ENCODE results near the gene NPFFR1. TPM values are rescaled to one million over a fixed set of nuclear protein-coding genes. Genes with fewer than 3 reads are reported as not detected.

Gene NPFFR1
- total and polyA plus RNA-seq, 10 of the 15 experiments (the other 5 are each of a cell fraction or from before 2014, with no cell fraction given): 0.03 TPM; not detected in 9

DNA sequence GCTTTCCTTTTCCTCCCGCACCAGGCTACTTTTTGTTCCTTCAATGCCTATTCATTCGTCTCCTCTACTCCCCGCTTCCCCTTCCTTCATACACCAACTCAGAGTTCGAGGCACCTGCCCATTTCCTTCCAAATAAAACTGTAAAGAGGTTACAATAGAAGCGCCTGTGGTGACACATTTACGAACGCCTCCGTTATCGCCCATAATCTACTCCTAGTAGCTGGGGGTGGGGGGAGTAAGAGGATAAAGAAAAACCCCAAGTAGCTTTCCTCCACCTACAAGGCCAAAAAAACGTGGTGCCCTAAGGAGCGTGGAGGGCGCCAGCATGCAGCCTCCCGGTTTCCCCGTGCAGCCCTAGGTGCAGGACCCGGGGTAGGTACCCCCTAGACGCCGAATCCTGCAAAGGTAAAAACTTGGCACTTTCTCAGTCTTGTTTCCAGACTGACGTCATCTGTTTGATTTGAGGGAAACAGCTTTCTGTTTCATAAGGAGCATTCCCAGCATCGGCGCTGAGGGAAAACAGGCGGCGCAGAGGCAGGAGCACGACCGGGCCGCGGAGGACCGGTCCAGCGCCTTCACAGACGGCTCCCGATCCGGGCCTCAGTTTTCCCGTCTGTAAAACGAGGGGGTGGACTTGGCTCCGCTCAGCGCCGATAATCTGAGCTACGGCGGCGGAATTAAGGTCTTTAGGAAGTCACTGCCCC is 51.5 kb downstream of the NPFFR1 start (continued):
- TF ChIP-seq, protein P1, sequence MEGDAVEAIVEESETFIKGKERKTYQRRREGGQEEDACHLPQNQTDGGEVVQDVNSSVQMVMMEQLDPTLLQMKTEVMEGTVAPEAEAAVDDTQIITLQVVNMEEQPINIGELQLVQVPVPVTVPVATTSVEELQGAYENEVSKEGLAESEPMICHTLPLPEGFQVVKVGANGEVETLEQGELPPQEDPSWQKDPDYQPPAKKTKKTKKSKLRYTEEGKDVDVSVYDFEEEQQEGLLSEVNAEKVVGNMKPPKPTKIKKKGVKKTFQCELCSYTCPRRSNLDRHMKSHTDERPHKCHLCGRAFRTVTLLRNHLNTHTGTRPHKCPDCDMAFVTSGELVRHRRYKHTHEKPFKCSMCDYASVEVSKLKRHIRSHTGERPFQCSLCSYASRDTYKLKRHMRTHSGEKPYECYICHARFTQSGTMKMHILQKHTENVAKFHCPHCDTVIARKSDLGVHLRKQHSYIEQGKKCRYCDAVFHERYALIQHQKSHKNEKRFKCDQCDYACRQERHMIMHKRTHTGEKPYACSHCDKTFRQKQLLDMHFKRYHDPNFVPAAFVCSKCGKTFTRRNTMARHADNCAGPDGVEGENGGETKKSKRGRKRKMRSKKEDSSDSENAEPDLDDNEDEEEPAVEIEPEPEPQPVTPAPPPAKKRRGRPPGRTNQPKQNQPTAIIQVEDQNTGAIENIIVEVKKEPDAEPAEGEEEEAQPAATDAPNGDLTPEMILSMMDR (IDR thresholded peaks at IDR 0.05 in 2 of 3, conservative IDR thresholded peaks at IDR 0.05 in 1 of 3; ENCODE audit: control insufficient read depth in 2 of 3, extremely low read depth in 1 of 3, insufficient read depth in 1 of 3, low read depth in 3 of 3, low read length in 3 of 3): no peak
- TF ChIP-seq NFYB (IDR thresholded peaks at IDR 0.05; ENCODE audit: insufficient read depth, low read depth, low read length) (no peak), LARP7 (IDR thresholded peaks at IDR 0.05) (0 out of 2 replicates have a peak, but pooled peaks have one; percentile 13), HDAC6 (IDR thresholded peaks at IDR 0.05; ENCODE audit: unreplicated experiment) (no peak), SUZ12 (IDR thresholded peaks at IDR 0.05; ENCODE audit: unreplicated experiment) (no peak), MEF2A (IDR thresholded peaks at IDR 0.05; ENCODE audit: insufficient read depth, low read depth, low read length) (no peak), RUNX3 (IDR thresholded peaks at IDR 0.05; ENCODE audit: low read length) (no peak), NRF1 (conservative IDR thresholded peaks at IDR 0.05; ENCODE audit: low read depth, low read length) (no peak), ZSCAN29 (IDR thresholded peaks at IDR 0.05) (peak; percentile 59; the same call in 1 of the 2 replicates), CREB1 (IDR thresholded peaks at IDR 0.05; ENCODE audit: low read depth) (no peak)
- TF ChIP-seq, protein P2, sequence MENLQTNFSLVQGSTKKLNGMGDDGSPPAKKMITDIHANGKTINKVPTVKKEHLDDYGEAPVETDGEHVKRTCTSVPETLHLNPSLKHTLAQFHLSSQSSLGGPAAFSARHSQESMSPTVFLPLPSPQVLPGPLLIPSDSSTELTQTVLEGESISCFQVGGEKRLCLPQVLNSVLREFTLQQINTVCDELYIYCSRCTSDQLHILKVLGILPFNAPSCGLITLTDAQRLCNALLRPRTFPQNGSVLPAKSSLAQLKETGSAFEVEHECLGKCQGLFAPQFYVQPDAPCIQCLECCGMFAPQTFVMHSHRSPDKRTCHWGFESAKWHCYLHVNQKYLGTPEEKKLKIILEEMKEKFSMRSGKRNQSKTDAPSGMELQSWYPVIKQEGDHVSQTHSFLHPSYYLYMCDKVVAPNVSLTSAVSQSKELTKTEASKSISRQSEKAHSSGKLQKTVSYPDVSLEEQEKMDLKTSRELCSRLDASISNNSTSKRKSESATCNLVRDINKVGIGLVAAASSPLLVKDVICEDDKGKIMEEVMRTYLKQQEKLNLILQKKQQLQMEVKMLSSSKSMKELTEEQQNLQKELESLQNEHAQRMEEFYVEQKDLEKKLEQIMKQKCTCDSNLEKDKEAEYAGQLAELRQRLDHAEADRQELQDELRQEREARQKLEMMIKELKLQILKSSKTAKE (IDR thresholded peaks at IDR 0.05; ENCODE audit: low read depth, poor library complexity, severe bottlenecking): peak; percentile 33
- TF ChIP-seq, protein P3, sequence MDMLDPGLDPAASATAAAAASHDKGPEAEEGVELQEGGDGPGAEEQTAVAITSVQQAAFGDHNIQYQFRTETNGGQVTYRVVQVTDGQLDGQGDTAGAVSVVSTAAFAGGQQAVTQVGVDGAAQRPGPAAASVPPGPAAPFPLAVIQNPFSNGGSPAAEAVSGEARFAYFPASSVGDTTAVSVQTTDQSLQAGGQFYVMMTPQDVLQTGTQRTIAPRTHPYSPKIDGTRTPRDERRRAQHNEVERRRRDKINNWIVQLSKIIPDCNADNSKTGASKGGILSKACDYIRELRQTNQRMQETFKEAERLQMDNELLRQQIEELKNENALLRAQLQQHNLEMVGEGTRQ (IDR thresholded peaks at IDR 0.05; ENCODE audit: borderline replicate concordance, low read depth, low read length): no peak
- TF ChIP-seq, protein P4, sequence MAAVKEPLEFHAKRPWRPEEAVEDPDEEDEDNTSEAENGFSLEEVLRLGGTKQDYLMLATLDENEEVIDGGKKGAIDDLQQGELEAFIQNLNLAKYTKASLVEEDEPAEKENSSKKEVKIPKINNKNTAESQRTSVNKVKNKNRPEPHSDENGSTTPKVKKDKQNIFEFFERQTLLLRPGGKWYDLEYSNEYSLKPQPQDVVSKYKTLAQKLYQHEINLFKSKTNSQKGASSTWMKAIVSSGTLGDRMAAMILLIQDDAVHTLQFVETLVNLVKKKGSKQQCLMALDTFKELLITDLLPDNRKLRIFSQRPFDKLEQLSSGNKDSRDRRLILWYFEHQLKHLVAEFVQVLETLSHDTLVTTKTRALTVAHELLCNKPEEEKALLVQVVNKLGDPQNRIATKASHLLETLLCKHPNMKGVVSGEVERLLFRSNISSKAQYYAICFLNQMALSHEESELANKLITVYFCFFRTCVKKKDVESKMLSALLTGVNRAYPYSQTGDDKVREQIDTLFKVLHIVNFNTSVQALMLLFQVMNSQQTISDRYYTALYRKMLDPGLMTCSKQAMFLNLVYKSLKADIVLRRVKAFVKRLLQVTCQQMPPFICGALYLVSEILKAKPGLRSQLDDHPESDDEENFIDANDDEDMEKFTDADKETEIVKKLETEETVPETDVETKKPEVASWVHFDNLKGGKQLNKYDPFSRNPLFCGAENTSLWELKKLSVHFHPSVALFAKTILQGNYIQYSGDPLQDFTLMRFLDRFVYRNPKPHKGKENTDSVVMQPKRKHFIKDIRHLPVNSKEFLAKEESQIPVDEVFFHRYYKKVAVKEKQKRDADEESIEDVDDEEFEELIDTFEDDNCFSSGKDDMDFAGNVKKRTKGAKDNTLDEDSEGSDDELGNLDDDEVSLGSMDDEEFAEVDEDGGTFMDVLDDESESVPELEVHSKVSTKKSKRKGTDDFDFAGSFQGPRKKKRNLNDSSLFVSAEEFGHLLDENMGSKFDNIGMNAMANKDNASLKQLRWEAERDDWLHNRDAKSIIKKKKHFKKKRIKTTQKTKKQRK (IDR thresholded peaks at IDR 0.05; ENCODE audit: low read depth, low read length): no peak
- TF ChIP-seq, protein P5, sequence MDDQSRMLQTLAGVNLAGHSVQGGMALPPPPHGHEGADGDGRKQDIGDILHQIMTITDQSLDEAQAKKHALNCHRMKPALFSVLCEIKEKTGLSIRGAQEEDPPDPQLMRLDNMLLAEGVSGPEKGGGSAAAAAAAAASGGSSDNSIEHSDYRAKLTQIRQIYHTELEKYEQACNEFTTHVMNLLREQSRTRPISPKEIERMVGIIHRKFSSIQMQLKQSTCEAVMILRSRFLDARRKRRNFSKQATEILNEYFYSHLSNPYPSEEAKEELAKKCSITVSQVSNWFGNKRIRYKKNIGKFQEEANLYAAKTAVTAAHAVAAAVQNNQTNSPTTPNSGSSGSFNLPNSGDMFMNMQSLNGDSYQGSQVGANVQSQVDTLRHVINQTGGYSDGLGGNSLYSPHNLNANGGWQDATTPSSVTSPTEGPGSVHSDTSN (IDR thresholded peaks at IDR 0.05; ENCODE audit: insufficient replicate concordance, low read depth, low read length): no peak
